ENCODE measurements around the gene RB1.
A peak's percentile ranks its signal among the peaks of the same experiment; 100 is the strongest.
"Not testable (repeated sequence)": the region's sequence is repeated elsewhere in the genome, so short reads cannot be mapped to it uniquely, and the experiment has no call there.

Gene RB1

GRCh38 chr13:48299591-48299990 is 4.0 kb upstream of the RB1 start:
- no peak for DNase-seq

- DNase-seq: no peak
Measured at GRCh38 chr13:48302871-48303358, 636 bp upstream of the RB1 start.

- DNase-seq: no peak
Measured at GRCh38 chr13:48304143-48304876, 759 bp downstream of the RB1 start.

- DNase-seq: no peak
Measured at GRCh38 chr13:48311223-48311622, 7.7 kb downstream of the RB1 start.

- no peak for DNase-seq
Measured at GRCh38 chr13:48315969-48316650, 12.6 kb downstream of the RB1 start.

GRCh38 chr13:48316826-48317510 is 13.4 kb downstream of the RB1 start:
- DNase-seq: no peak

GRCh38 chr13:48317511-48318376 is 14.2 kb downstream of the RB1 start:
- DNase-seq: no peak

GRCh38 chr13:48318377-48318811 is 14.8 kb downstream of the RB1 start:
- no peak for DNase-seq

GRCh38 chr13:48318821-48319511 is 15.4 kb downstream of the RB1 start:
- DNase-seq: peak; percentile 5

GRCh38 chr13:48319531-48320398 is 16.2 kb downstream of the RB1 start:
- DNase-seq: no peak

GRCh38 chr13:48320399-48320790 is 16.8 kb downstream of the RB1 start:
- DNase-seq: no peak

- no peak for DNase-seq
Measured at GRCh38 chr13:48320891-48321510, 17.4 kb downstream of the RB1 start.

GRCh38 chr13:48322294-48322693 is 18.7 kb downstream of the RB1 start:
- no peak for DNase-seq

- DNase-seq: no peak
Measured at GRCh38 chr13:48333976-48334375, 30.4 kb downstream of the RB1 start.

GRCh38 chr13:48334534-48335127 is 31.1 kb downstream of the RB1 start:
- DNase-seq: no peak

- DNase-seq: not testable (repeated sequence)
Measured at GRCh38 chr13:48339198-48339597, 35.6 kb downstream of the RB1 start.

- DNase-seq: no peak
Measured at GRCh38 chr13:48344264-48344663, 40.7 kb downstream of the RB1 start.

- DNase-seq: no peak
Measured at GRCh38 chr13:48346583-48346982, 43.0 kb downstream of the RB1 start.

- no peak for DNase-seq
Measured at GRCh38 chr13:48349525-48349924, 46.0 kb downstream of the RB1 start.

GRCh38 chr13:48353590-48353989 is 50.0 kb downstream of the RB1 start:
- DNase-seq: no peak

Data from effector CD4-positive, alpha-beta T cell (primary cell).